Daoy (cell line): ENCODE data around the gene MACO1. TPM values are rescaled to one million over a fixed set of nuclear protein-coding genes. Genes with fewer than 3 reads are reported as not detected.
"Not testable (repeated sequence)": the region's sequence is repeated elsewhere in the genome, so short reads cannot be mapped to it uniquely, and the experiment has no call there.

Experiments used
- DNase-seq: peaks from one replicate; pipeline ENCODE4 v3.0.0-alpha.2; 2015; ENCODE audit warnings: low read depth
- total RNA-seq: library from RNA; depleted of rRNA; stranded (reverse); fragments of >200 nt; shearing (Covaris generic); gene quantifications from 2 replicates; pipeline ENCODE4 v1.2.3, GENCODE V29; 2014

The MACO1 gene
- total RNA-seq, 1 experiment from 2014 or later, result 15.9 TPM

GRCh38 chr1:25456502-25456901 lies 25.8 kb downstream of the MACO1 start:
- no peak for DNase-seq

GRCh38 chr1:25458541-25459298 lies 28.0 kb downstream of the MACO1 start:
- no peak for DNase-seq

- DNase-seq, result no peak
These were observed 29.3 kb downstream of the MACO1 start for GRCh38 chr1:25460020-25460419.

- DNase-seq, result not testable (repeated sequence)
These were observed 30.1 kb downstream of the MACO1 start for GRCh38 chr1:25460816-25461215.

GRCh38 chr1:25461849-25462248 lies 31.2 kb downstream of the MACO1 start:
- no peak for DNase-seq

GRCh38 chr1:25462732-25463131 lies 32.0 kb downstream of the MACO1 start:
- DNase-seq, result no peak

GRCh38 chr1:25467193-25467592 lies 36.5 kb downstream of the MACO1 start:
- no peak for DNase-seq

GRCh38 chr1:25467616-25468015 lies 36.9 kb downstream of the MACO1 start:
- no peak for DNase-seq

- no peak for DNase-seq
These were observed 37.3 kb downstream of the MACO1 start for GRCh38 chr1:25468033-25468432.

GRCh38 chr1:25469177-25469576 lies 38.5 kb downstream of the MACO1 start:
- DNase-seq, result peak; percentile 17

- no peak for DNase-seq
These were observed 41.8 kb downstream of the MACO1 start for GRCh38 chr1:25472471-25472870.

GRCh38 chr1:25473653-25474225 lies 43.0 kb downstream of the MACO1 start:
- DNase-seq, result no peak

GRCh38 chr1:25474439-25475047 lies 43.8 kb downstream of the MACO1 start:
- no peak for DNase-seq

- no peak for DNase-seq
These were observed 45.7 kb downstream of the MACO1 start for GRCh38 chr1:25476186-25477097.

GRCh38 chr1:25477448-25478034 lies 46.8 kb downstream of the MACO1 start:
- no peak for DNase-seq

- DNase-seq, result no peak
These were observed 47.9 kb downstream of the MACO1 start for GRCh38 chr1:25478633-25479032.

- no peak for DNase-seq
These were observed 50.9 kb downstream of the MACO1 start for GRCh38 chr1:25481625-25482024.

GRCh38 chr1:25482211-25482610 lies 51.5 kb downstream of the MACO1 start:
- DNase-seq, result no peak

- DNase-seq, result no peak
These were observed 53.4 kb downstream of the MACO1 start for GRCh38 chr1:25484096-25484495.

- no peak for DNase-seq
These were observed 53.8 kb downstream of the MACO1 start for GRCh38 chr1:25484533-25484932.

- no peak for DNase-seq
These were observed 55.1 kb downstream of the MACO1 start for GRCh38 chr1:25485536-25486411.
